ENCODE data around the gene P2RY11. TPM values are rescaled to one million over a fixed set of nuclear protein-coding genes. Genes with fewer than 3 reads are reported as not detected.
A peak's percentile ranks its signal among the peaks of the same experiment; 100 is the strongest.

Gene P2RY11
- total RNA-seq, 1 donor from 2014 or later = 31.2 TPM

DNA sequence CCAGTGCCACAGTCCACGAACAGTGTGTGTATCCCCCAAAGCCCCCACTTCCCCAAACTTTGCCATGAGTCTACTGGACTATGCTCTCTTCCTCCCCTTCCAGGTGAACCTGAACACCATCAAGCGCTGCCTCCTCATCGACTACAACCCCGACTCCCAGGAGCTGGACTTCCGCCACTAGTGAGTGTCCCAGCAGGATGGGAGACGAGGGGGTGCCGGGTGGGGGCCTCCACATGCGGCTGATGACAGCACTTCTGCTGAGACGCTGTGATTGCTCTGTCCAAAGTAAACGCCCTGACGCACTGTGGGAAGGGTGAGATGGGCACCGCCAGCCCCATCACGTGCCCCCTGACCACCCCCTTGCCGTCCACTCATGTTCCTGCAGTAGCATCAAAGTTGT is 2.0 kb upstream of the P2RY11 start:
- Mint-ChIP-seq H3K27ac (no peak overlapping the region), H3K36me3 (peaks cover 16% of the 10 kb centered on the region)

DNA sequence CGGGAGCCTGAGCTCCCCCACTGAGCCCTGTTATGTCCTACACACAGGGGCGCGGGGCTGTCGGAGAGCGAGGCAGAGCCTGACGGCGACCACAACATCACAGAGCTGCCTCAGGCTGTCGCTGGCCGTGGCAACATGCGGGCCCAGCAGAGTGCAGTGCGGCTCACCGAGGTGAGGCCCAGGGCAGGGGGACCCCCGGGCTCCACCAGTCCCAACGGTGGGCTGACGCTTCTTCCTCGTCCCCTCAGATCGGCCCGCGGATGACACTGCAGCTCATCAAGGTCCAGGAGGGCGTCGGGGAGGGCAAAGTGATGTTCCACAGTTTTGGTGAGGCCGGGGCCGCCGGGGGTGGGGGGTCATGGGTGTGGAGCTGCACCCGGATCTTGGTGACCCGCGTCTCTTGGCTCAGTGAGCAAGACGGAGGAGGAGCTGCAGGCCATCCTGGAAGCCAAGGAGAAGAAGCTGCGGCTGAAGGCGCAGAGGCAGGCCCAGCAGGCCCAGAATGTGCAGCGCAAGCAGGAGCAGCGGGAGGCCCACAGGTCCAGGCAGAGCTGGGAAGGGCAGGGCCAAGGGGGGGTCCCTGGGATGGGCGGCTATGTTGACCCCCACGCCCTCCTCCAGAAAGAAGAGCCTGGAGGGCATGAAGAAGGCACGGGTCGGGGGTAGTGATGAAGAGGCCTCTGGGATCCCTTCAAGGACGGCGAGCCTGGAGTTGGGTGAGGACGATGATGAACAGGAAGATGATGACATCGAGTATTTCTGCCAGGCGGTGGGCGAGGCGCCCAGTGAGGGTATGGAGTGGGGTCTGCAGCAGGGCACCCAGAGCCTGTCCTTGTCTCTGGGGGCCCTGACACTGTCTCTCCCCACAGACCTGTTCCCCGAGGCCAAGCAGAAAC is 1.2 kb upstream of the P2RY11 start:
- Mint-ChIP-seq H3K4me3 (no peak overlapping the region), H3K36me3 (peaks cover 16% of the 10 kb centered on the region), H3K27ac (no peak overlapping the region), H3K4me1 (peaks cover 12% of the 10 kb centered on the region), H3K9me3 (no peaks in the 10 kb centered on the region), H3K27me3 (ENCODE audit: low read depth) (no peaks in the 10 kb centered on the region)
- DNase-seq (ENCODE audit: low spot score in 2 of 2, unreplicated experiment in 2 of 2) = no peak
- TF ChIP-seq, protein P1, sequence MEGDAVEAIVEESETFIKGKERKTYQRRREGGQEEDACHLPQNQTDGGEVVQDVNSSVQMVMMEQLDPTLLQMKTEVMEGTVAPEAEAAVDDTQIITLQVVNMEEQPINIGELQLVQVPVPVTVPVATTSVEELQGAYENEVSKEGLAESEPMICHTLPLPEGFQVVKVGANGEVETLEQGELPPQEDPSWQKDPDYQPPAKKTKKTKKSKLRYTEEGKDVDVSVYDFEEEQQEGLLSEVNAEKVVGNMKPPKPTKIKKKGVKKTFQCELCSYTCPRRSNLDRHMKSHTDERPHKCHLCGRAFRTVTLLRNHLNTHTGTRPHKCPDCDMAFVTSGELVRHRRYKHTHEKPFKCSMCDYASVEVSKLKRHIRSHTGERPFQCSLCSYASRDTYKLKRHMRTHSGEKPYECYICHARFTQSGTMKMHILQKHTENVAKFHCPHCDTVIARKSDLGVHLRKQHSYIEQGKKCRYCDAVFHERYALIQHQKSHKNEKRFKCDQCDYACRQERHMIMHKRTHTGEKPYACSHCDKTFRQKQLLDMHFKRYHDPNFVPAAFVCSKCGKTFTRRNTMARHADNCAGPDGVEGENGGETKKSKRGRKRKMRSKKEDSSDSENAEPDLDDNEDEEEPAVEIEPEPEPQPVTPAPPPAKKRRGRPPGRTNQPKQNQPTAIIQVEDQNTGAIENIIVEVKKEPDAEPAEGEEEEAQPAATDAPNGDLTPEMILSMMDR (IDR thresholded peaks at IDR 0.05; ENCODE audit: unreplicated experiment) = no peak

More for the DNA sequence above, 2.0 kb upstream of the P2RY11 start:
- Mint-ChIP-seq H3K4me3 (peak overlapping the region; percentile 26), H3K4me1 (peaks cover 15% of the 10 kb centered on the region), H3K9me3 (no peaks in the 10 kb centered on the region), H3K27me3 (ENCODE audit: low read depth) (no peaks in the 10 kb centered on the region)
- no peak for DNase-seq (ENCODE audit: low spot score in 2 of 2, unreplicated experiment in 2 of 2)
- TF ChIP-seq, protein P1 (IDR thresholded peaks at IDR 0.05; ENCODE audit: unreplicated experiment) = no peak

GRCh38 chr19:10110972-10111317 is 548 bp upstream of the P2RY11 start:
- no peak overlapping the region for H3K27ac Mint-ChIP-seq
- TF ChIP-seq, protein P1 (IDR thresholded peaks at IDR 0.05; ENCODE audit: unreplicated experiment) = no peak
- no peak for DNase-seq (ENCODE audit: low spot score in 2 of 2, unreplicated experiment in 2 of 2)
- peaks cover 17% of the 10 kb centered on the region for H3K36me3 Mint-ChIP-seq
- H3K9me3 Mint-ChIP-seq = no peaks in the 10 kb centered on the region
- no peaks in the 10 kb centered on the region for H3K27me3 Mint-ChIP-seq (ENCODE audit: low read depth)
- peaks cover 11% of the 10 kb centered on the region for H3K4me1 Mint-ChIP-seq
- no peak overlapping the region for H3K4me3 Mint-ChIP-seq

GRCh38 chr19:10112037-10112761 is 706 bp downstream of the P2RY11 start:
- peaks cover 17% of the 10 kb centered on the region for H3K36me3 Mint-ChIP-seq
- H3K27ac Mint-ChIP-seq = peak overlapping the region; percentile 25

DNA sequence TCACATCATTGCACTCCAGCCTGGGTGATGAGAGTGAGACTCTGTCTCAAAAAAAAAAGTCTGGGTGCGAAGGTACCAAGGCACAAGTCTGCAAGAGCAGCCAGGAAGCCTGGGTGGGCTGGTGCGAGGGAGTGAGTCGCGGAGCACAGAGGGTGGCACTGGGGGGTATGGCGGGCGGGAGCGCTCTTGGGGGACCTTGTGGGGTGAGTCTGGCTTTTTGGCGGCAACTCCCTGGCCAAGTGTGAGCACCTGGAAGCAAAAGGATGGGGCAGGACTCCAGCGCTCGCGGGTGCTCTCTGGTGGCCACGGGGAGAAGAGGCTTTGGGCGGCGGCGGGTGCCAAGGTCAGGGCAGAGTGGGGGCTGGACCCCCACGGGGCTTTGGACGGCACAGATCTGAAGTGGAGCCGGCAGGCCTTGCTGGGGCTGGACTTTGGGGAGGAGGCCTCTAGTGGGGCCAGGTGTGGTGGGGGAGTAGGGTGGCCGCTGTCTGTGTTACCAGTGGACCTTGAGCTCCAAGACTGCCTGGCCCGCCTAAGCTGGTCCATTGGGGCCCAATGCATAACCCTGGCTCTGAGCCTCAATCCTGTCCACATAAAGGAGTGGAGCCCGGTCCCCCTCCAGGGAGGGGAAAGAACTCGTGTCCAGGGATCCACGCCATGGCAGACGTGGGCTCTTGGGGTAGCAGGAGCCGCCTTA is 1.6 kb downstream of the P2RY11 start:
- no peaks in the 10 kb centered on the region for H3K27me3 Mint-ChIP-seq (ENCODE audit: low read depth)
- H3K9me3 Mint-ChIP-seq = no peaks in the 10 kb centered on the region
- no peaks in the 10 kb centered on the region for H3K4me1 Mint-ChIP-seq
- no peak for DNase-seq (ENCODE audit: low spot score in 2 of 2, unreplicated experiment in 2 of 2)
- H3K27ac Mint-ChIP-seq = peak overlapping the region; percentile 39
- no peak overlapping the region for H3K4me3 Mint-ChIP-seq
- peaks cover 21% of the 10 kb centered on the region for H3K36me3 Mint-ChIP-seq
- TF ChIP-seq, protein P1 (IDR thresholded peaks at IDR 0.05; ENCODE audit: unreplicated experiment) = peak; percentile 30

More at GRCh38 chr19:10112037-10112761, 706 bp downstream of the P2RY11 start:
- Mint-ChIP-seq H3K4me3 (no peak overlapping the region), H3K27me3 (ENCODE audit: low read depth) (no peaks in the 10 kb centered on the region), H3K9me3 (no peaks in the 10 kb centered on the region), H3K4me1 (peaks cover 4% of the 10 kb centered on the region)
- DNase-seq (ENCODE audit: low spot score in 2 of 2, unreplicated experiment in 2 of 2) = no peak
- TF ChIP-seq, protein P1 (IDR thresholded peaks at IDR 0.05; ENCODE audit: unreplicated experiment) = no peak
